Suprapubic skin (tissue), 4 donors: ENCODE results near the gene FABP7. TPM values are rescaled to one million over a fixed set of nuclear protein-coding genes. Genes with fewer than 3 reads are reported as not detected.

Source experiments
- DNase-seq, 2 donors: peaks; one replicate each; pipeline ENCODE4 v3.0.0-alpha.2; 2019; ENCODE audit warnings: low spot score in 2 of 2
- H3K27ac ChIP-seq: fragments of 200-600 bp; sonication (generic); one replicate; pipeline ENCODE4 v1.5.1; 2019
- H3K27me3 ChIP-seq: fragments of 200-600 bp; sonication (generic); one replicate; pipeline ENCODE4 v1.5.1; 2019
- H3K36me3 ChIP-seq: fragments of 200-600 bp; sonication (generic); one replicate; pipeline ENCODE4 v1.5.1; 2019
- H3K4me1 ChIP-seq: fragments of 200-600 bp; sonication (generic); one replicate; pipeline ENCODE4 v1.5.1; 2019
- H3K4me3 ChIP-seq: fragments of 200-600 bp; sonication (generic); one replicate; pipeline ENCODE4 v1.5.1; 2019; ENCODE audit warnings: mild to moderate bottlenecking
- H3K9me3 ChIP-seq: fragments of 200-600 bp; sonication (generic); one replicate; pipeline ENCODE4 v1.5.1; 2019
- CTCF ChIP-seq, 2 donors: fragments of 200-600 bp in 1 of 2; fragments of 450-650 bp in 1 of 2; sonication (generic) in 1 of 2; IDR thresholded peaks; one replicate each; pipeline ENCODE4 v1.5.1; 2016 to 2019; ENCODE audit warnings: antibody characterized with exemption in 2 of 2, mild to moderate bottlenecking in 1 of 2, moderate library complexity in 1 of 2
- EP300 ChIP-seq: sonication (generic); formaldehyde crosslinking; IDR thresholded peaks from one replicate; pipeline ENCODE4 v1.6.1; 2017; ENCODE audit warnings: antibody characterized with exemption
- POLR2A ChIP-seq, 2 donors: fragments of 450-650 bp; IDR thresholded peaks; one replicate each; pipeline ENCODE4 v1.6.1; 2017; ENCODE audit warnings: antibody characterized with exemption in 2 of 2, mild to moderate bottlenecking in 2 of 2, moderate library complexity in 2 of 2
- POLR2AphosphoS5 ChIP-seq, 3 donors: sonication (generic); formaldehyde crosslinking; IDR thresholded peaks; one replicate each; pipeline ENCODE4 v1.6.1; 2017; ENCODE audit warnings: antibody characterized with exemption in 3 of 3
- WGBS: methylation state at CpG from one replicate; pipeline ENCODE4 v1.1.5; 2018; 5-methylcytosine and 5-hydroxymethylcytosine counted together
- total RNA-seq, 4 donors: library from RNA; depleted of rRNA; stranded (reverse); fragments of >200 nt; gene quantifications; one replicate each; pipeline ENCODE4 v1.1.0, GENCODE V29; 2016

The FABP7 gene
- total RNA-seq, 4 donors from 2014 or later: 11.8 to 35.6 (median 22.9) TPM

- Histone ChIP-seq H3K4me1 (peaks cover 24% of the 10 kb centered on the region), H3K36me3 (no peaks in the 10 kb centered on the region), H3K4me3 (no peak overlapping the region), H3K27ac (peak overlapping the region; percentile 60), H3K9me3 (no peaks in the 10 kb centered on the region), H3K27me3 (no peaks in the 10 kb centered on the region)
- 58% methylated on average over 3 of the region's 3 CpGs for WGBS
- DNase-seq: no peak
- no peak for TF ChIP-seq CTCF (IDR thresholded peaks at IDR 0.05)
- peak in 1 of 3 donors; percentile 52 for TF ChIP-seq POLR2AphosphoS5 (IDR thresholded peaks at IDR 0.05)
- no peak for TF ChIP-seq POLR2A (IDR thresholded peaks at IDR 0.05)
- TF ChIP-seq EP300: no peak
These were observed 6.6 kb upstream of the FABP7 start for GRCh38 chr6:122772724-122773415.

- no peak for DNase-seq
- Histone ChIP-seq H3K4me1 (peaks cover 16% of the 10 kb centered on the region), H3K9me3 (no peaks in the 10 kb centered on the region), H3K36me3 (no peaks in the 10 kb centered on the region), H3K4me3 (no peak overlapping the region), H3K27me3 (no peaks in the 10 kb centered on the region), H3K27ac (no peak overlapping the region)
- TF ChIP-seq POLR2A (IDR thresholded peaks at IDR 0.05): no peak
These were observed 3.5 kb upstream of the FABP7 start for GRCh38 chr6:122775975-122776374.

GRCh38 chr6:122778302-122778701, 1.2 kb upstream of the FABP7 start:
- Histone ChIP-seq H3K4me3 (no peak overlapping the region), H3K4me1 (peaks cover 1% of the 10 kb centered on the region), H3K36me3 (no peaks in the 10 kb centered on the region), H3K27me3 (no peaks in the 10 kb centered on the region), H3K27ac (no peak overlapping the region), H3K9me3 (no peaks in the 10 kb centered on the region)
- DNase-seq: no peak
- no peak for TF ChIP-seq CTCF (IDR thresholded peaks at IDR 0.05)
- TF ChIP-seq POLR2A (IDR thresholded peaks at IDR 0.05): no peak
- TF ChIP-seq EP300: no peak
- no peak for TF ChIP-seq POLR2AphosphoS5 (IDR thresholded peaks at IDR 0.05)
- 94% methylated on average over 5 of the region's 5 CpGs for WGBS

GRCh38 chr6:122778985-122779661, 393 bp upstream of the FABP7 start:
- Histone ChIP-seq H3K36me3 (no peaks in the 10 kb centered on the region), H3K4me1 (no peaks in the 10 kb centered on the region), H3K4me3 (no peak overlapping the region), H3K27me3 (no peaks in the 10 kb centered on the region), H3K9me3 (no peaks in the 10 kb centered on the region), H3K27ac (no peak overlapping the region)
- TF ChIP-seq EP300 (no peak), POLR2A (IDR thresholded peaks at IDR 0.05) (no peak), POLR2AphosphoS5 (IDR thresholded peaks at IDR 0.05) (no peak), CTCF (IDR thresholded peaks at IDR 0.05) (no peak)
- WGBS: 47% methylated on average over 13 of the region's 13 CpGs
- no peak for DNase-seq

GRCh38 chr6:122780114-122780513, 598 bp downstream of the FABP7 start:
- Histone ChIP-seq H3K27me3 (no peaks in the 10 kb centered on the region), H3K36me3 (no peaks in the 10 kb centered on the region), H3K9me3 (no peaks in the 10 kb centered on the region), H3K4me1 (no peaks in the 10 kb centered on the region), H3K4me3 (no peak overlapping the region), H3K27ac (no peak overlapping the region)
- 48% methylated on average over 5 of the region's 5 CpGs for WGBS
- DNase-seq: no peak
- TF ChIP-seq CTCF (IDR thresholded peaks at IDR 0.05): no peak
- no peak for TF ChIP-seq POLR2A (IDR thresholded peaks at IDR 0.05)
- TF ChIP-seq POLR2AphosphoS5 (IDR thresholded peaks at IDR 0.05): no peak
- no peak for TF ChIP-seq EP300
